Stimulated activated CD8-positive, alpha-beta memory T cell treated with anti-CD3 and anti-CD28 coated beads, Interleukin-4, amount 100 ng/mL, for 24 hours (primary cell): ENCODE data around the gene FGA.
A peak's percentile ranks its signal among the peaks of the same experiment; 100 is the strongest.

Experiments used
- DNase-seq: peaks from one replicate; pipeline ENCODE4 v3.0.0-alpha.2; 2020; ENCODE audit warnings: low read depth

The FGA gene

DNA sequence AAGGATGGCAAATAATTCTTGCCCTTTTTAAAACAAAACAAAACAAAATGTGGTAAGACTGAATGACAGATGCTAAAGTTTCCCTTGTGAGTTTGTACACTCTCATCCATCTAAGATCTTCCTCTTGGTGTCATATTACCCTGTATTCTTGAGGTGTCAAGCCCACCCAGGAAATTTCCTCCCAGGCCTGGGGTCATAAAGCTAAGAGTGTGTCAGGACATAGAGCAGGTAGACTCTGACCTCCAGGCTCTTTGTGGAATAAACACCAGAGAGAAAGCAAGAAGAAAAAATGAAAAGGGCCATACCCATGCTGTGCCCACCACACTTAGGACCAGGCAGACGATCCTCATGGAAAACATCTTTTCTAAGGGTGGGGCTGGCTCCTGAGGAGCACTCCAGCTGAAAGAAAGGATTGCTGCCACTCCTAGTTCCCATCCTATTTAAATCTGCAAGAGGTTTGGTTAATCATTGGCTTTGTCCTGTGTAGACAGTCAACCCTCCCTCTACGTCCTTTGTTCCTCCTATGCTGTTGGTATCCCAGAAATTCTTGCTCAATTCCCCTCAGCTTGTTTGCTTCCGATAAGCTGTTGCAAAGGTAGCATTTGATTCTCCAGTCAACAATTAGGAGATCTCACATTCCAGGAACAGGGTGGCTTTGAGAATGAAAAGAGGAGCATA lies at the start of gene FGA:
Gene FGA, minus strand, starts transcription at position 414 of the 678 bp plus-strand sequence. Its CDS starts 55 bp downstream, at position 359.
- DNase-seq, result no peak

DNA sequence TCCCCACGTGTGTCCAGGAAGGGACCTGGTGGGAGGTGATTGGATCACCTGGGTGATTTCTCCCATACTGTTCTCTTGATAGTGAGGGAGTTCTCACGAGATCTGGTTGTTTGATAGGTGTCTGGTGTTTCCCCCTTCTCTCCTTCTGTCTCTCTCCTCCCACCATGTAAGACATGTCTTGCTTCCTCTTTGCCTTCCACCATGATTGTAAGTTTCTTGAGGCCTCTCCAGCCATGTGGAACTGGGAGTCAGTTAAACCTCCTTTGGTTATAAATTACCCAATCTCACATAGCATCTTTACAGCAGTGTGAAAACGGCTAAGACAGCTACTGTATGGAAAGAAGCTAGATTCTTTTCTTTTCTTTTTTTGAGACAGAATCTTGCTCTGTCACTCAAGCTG lies 43.5 kb upstream of the FGA start:
- DNase-seq, result no peak

DNA sequence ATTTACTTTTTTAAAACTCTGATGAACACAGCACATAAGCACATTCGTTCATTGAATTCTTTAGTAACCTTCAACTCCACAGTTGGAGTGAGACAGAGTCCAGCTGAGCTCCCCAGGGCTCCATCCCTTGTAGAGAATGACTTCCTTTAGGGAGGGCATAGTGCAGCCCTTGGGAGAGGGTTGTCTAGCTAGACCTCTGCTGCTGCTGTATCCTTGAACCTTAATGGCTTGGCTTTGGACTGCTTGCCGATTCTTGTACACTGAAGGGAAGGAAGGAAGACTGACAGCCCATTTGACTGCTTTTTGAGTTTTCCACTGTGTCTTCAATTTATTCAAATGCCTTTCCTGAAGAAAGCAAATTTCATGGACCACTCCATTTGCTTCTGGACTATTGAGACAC lies 41.3 kb upstream of the FGA start:
- no peak for DNase-seq

DNA sequence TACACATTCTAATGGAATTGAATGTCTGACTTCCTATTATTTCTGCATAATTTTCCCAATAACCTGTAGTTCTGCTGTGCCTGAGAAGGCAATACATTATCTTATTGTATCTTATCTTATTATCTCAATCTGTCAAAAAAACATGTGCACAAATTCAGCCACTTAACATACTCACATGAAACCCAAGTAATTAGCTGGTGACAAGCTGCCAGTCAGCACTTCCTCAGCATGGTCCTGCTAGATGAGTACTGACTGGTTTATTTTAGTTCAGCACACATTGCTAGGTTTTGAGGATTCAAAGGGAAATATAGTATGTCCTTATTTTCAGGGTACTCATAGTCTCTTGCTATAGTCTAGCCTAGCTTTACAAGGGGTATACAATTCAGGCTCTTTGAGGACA lies 39.8 kb upstream of the FGA start:
- no peak for DNase-seq

DNA sequence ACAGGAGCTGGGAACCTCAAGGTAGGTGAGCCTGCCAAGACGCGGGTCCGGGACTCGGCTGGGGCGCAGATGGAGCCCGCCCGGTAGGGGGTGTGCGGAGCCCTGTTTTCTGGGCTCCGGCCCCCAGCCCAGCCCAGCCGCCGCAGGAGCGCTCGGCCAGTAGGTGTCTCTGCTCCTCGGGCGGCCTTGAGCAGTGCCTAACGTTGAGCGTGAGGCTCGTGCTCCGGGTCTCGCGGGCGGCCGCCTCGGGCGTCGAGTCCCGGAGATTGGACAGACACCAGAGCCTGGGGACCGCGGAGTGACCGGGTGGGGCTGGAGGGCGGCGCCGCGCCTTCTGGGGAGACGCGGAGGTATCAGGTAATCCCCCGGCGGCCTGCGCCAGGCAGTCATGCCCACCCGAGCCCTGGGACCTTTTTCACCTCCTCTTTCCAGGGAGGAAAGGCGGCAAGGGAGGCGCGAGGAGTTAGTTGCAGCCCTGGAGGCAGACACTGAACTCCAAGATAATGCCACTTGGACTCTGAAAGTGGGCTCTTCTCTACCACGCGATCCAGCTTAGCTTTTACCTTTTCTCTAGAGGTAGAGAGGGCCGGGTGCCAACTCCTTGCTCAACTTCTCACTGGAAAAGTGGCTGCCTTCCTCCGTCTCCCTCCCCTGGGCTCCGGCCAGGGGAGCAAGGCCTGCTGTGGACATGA lies 36.4 kb upstream of the FGA start:
- DNase-seq, result peak; percentile 34

DNA sequence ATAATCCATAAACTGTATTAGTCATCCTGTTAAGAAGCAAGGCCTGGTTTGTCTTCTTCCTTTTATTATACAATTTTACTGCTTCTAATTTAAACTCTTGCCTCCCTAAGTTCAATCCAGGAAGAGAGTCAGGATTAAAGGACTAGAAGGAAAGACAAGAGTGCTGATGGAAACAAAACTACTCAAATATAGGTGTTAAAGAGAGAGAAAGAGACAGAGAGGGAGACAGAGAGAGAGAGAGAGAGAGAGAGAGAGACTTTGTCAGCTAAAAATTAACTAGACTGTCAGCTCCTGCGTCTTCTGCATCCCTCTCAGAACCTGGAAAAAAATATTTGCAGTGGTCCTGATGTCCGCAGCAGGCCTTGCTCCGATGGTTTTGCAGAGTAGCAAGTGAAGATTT lies 35.4 kb upstream of the FGA start:
- DNase-seq, result no peak

DNA sequence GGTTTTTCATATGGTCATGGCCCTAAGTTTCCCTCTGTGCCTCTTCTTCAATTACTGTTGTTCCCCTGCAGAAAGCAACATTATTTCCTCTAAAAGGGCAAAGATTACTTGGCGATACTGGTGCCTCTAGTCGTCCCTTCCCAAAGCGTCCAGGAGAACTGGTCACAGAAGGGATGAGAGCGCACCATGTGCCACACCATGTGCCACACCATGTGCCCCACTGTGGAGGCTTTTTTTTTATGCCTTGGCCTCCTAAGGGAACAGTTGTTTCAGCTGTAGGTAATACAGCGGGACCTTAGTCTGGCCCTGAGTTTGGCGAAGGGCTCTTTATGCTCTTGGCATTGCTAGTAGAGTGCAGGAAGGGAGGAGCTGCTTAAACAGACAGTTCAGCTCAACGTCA lies 33.5 kb upstream of the FGA start:
- no peak for DNase-seq

DNA sequence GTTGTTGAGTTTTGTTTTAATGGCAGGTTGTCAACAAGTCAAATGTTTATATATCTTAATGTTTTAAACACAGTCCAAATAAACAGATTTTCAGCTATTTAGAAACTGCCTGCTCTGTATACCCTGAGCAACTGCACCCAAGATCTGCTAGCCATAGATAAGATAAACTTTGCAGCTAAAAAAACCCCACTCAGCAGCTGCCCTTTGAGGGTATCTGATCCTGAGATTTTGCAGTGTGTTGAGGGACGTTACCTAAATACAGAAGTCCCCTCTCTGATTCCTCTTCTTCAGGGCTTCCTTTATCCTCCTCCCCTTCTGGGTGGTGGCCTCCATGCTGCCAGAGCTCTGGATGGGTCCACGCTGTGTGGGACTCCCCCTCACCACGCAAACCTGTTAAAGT lies 32.9 kb upstream of the FGA start:
- DNase-seq, result no peak

DNA sequence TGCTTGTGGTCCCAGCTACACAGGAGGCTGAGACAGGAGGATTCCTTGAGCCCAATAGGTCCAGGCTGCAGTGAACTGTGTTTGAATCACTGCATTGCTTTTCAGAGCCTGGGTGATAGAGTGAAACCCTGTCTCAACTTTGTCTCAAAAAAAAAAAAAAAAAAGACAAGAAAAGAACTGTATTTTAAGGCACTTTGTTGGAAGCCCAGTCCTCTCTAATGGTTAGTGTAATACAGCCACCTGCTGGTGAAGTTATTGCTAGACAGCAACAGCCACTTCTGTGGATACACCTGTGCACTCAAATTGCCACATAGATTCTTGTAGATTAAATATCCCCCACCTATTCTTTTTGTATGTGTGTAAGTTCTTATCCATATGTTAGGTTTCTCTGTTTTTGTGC lies 32.1 kb upstream of the FGA start:
- no peak for DNase-seq

DNA sequence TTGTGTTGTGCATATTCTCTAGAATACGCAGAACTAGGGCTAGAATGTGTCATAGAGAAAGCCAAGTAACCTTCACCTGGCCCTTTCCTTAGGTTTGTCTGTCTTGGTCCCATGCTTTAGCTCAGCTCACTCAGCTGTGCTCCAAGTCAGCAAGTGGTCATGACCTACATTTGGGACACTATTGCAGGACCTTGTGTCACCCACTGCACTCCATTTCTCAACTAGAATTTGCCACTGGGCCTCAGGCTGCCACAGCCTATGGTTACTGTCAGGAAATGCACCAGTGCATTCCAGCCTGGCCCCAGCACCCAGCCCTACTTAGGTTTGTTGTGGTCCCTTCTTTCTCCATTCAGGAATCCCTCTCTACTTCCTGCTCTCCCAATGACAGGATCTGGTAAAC lies 29.6 kb upstream of the FGA start:
- DNase-seq, result no peak

DNA sequence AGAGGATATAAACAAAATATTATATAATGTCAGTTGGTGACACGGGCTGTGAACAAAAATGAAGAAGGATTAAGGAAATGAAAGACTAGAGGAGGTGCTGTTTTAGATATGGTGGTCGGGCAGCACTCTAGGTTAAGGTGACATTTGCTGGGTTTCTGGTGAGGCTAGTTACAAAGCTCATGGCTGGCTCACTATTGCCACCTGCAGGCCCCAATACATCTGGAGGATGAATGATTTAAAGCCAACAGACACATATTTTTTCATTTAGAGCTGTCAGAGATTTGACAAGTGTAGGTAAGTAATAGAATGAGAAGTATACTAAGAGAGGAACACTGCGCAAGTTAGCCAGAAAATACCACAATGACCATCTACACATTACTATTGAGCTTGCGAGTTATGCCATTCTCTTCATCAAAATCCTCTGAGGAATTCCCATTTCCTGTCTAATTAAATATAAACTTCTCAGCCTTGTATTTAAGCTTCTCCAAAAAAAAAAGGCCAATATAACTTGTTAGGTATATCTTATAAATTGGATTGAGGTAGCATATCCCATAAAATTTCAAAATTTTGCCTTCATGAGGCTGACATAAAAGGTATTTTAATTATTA lies 28.3 kb upstream of the FGA start:
- DNase-seq, result peak; percentile 30

DNA sequence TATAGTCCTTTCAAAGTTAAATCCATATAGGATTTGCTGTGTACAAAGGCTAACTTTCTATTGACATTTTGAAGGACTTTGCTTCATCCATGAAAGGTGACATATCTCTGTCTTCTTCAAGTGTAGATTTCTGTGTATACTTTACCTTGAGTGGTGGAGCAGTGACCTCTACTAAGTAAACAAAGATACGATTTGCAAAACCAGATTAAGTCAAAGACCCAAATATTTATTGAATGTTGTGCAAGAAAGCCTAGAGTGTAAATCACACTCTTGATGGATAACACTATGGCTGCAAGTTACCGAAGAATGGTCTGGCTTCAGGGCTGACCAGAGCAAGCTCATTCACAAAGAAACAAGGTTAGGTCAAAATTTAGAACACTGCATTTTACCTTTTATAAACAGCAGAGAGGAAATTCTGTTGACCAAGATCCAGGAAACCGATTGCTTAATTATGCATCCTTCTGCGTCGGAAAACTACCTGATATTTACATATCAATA lies 27.3 kb upstream of the FGA start:
- DNase-seq, result no peak

DNA sequence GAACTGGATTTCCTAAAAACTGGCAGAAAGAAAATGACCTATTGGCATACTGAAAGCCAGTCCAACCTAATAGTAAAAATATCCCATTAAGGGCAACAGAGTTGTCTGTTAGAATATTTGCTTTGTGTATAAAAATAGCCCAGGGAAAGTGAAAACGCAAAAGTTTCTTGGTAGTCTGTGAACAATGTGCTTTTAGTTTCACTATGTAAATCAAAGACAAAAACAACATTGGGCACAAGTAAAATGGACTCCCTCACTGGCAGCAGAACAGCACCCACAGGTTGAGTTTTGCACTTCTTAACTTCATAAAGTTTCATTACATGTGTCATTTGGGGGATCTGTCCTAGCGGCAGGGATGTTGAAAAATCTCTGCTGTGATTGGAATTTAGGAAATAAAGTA lies 26.2 kb upstream of the FGA start:
- no peak for DNase-seq

DNA sequence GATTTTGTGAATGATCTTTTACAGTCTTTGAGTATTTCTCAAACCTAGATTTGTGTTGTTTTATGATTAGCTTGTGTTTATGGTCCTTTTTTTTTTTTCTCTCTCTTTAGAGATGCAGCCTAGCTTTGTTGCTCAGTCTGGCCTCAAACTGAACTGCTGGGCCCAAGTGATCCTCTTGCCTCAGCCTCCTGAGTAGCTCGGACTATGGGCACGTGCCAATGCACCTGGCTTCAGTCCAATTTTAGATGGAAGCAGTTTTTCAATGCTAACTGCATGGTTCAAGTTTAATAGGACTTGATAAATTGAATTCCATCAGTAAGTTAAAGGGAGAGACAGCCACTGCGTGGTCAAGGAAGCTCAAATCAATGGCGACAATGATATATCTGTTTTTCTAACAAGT lies 25.7 kb upstream of the FGA start:
- DNase-seq, result no peak

DNA sequence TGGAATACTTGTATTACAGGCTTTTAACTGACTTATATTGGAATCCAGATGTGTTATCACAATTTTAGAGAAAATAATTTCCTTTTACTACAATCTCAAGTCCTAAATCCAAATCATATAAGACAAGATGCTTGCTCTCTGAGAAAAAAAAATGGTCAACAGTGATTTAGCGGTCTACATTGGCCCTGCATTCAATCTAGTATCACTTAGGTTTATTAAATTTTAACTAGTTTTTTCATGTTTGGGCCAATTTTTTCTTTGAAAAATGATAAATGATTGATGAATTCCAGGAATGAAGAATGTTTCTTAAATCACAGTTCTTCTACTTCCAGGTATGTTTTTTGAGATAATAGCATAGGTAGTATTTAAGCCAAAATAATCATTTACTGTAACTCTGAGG lies 24.7 kb upstream of the FGA start:
- no peak for DNase-seq

DNA sequence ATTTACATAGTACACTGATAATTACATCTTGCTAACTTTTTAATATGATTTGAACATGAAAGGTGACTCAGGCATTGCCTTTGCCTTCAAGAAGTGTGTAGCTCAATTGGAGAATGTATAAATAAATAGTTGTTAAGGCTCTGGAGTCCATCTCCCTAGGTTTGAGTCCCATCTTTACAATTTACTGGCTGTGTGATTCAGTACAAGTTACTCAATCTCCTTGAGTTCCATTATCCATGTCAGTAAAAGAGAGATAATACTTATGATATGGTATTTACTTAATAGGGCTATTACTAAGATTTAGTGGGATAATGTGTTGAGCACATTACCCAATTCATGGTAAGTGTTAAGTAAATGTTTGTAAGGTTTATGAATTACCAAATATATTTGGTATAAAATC lies 23.8 kb upstream of the FGA start:
- no peak for DNase-seq

DNA sequence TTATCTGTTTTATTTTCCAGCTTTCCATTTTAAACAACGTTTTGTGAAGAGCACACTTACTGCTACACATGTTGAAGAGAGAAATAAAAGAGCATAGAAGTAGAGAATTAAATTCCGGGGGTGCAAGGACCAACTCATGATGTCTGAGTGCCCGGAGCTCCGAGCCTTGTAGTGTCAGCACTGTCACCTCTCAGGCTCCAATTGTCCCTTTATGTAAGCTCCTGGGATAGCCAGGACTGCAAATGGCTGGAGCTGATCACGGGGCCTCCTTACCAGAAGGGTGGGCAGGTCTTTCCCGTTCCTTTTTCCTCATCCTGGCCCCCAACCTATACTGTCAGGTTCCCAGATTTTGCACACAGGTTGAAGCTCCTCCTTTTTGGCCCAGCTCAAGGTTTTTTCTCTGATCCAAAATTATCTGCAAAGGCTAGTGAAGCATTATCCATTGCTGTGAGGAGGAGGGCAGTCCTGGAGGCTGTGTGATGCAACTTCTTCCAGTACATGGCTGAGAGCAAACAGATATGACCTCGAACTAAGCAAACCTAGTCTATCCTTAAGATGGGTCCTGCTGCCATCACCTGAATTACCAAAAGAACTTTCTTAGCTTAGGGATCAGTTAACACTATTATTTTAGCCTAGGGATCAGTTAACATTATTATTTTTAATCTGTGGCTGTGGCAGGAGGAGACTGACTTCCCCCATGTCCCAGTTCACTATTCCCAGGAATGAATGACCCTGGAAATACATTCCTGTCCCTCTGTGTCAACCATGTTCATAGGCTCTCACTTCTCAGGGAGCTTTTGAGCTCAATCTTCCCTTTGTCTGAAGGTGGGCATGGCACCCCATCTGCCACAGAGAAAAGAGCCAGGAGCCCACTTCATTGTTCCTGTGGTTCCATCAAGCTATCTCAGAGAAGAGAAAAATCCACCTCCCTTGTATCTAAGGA lies 22.2 kb upstream of the FGA start, which contains the start of gene FGG:
Gene FGG, minus strand, starts transcription at position 185 of the 943 bp plus-strand sequence. Its CDS starts 47 bp downstream, at position 138.
- DNase-seq, result no peak

DNA sequence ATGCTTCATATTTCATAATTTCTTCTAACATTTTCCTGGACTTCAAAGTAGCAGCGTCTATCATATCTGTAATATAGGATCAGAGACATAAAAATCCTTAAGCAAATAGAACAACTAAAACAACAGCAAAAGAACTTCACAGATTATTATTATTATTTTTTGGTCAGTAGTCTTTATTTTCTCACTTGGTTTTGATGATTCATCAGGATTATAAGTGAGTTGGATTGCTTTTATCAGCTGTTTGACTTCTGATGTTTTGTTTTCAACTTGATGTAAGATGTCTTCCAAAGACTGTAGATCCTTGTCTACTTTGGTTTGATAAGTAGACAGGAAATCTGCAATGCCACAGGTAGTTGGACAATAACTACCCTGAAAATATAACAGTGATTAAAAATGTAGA lies 21.3 kb upstream of the FGA start:
- no peak for DNase-seq

DNA sequence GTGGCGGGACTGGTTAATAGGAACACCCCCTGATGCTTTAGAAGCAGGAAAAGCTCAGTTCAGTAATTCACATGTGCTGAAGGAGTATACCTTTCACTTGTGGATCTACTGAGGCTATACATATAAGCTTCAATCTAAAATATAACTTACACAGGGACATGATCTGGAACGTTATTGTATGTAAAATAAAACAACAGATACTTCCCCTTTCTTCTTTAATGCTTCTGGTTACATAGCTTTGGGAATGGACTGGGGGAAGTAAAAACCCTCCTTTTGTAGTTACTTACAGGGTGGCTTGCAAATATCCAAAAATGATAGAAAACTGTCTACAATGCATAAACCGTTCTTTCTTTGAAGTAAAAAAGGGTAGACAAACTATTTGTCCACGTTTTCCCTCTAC lies 20.0 kb upstream of the FGA start:
- DNase-seq, result no peak

DNA sequence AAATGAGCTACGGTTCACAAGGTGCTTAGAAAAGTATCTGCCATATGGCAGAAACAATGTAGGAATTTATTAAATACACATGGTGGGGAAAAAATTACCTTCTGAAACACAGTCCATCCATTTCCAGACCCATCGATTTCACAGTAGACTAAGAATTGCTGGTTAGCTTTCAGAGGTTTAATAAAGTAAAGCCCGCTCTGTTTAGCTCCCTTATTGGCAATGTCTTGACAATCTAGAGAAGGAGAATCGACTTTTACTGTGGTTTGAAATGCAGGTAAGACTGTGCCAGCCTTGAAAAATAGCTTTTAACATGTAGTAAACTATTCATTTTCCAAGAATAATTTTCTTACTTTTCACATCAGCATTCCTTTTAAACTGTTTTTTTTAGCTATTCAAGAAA lies 19.0 kb upstream of the FGA start:
- DNase-seq, result no peak

DNA sequence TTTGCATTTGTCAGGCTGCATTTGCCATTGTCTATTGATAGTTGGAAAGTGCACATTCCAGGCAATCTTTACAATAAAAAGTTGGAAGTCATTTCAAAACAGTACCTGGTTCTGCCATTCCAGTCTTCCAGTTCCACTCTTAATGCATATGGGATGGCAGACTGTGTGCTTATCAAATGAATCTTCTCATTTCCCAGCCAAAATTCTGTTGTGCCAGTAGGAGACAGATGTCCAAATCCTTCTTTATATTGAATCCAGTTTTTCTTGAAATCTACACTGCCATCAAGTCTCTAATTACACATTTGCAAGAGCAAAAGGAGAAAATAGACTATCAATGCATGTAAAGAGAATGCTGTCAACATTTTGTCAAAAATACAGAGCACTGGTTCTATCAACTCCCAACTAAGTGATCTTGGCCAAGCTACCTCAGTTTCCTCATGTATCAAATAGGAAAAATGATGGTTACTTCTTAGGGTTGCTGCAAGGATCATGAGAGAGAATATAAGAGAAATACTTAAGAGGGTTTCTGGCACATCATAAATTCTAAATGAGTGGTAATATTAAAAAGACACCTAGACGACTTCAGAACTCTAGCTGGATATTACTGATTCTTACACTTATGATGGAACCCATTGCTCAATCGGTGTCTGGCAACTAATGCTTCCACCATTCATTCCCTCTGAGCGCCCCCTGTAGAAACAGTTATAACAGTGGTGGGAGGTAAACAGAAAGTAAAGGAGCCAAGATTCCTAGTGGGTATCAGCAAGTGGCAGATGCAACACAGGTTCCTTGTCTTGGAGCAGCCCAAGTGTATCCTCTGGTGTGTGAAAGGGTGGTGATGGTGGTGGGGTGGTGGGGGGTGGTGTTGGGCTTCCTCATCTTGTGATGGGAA lies 18.1 kb upstream of the FGA start:
- no peak for DNase-seq
